Stimulated activated CD4-positive, alpha-beta T cell treated with anti-CD3 and anti-CD28 coated beads, TNF-alpha, amount 100 ng/mL, for 24 hours (primary cell): ENCODE measurements around the gene PDGFRB.

ENCODE experiments used
- DNase-seq, 3 experiments: peaks; one replicate each; pipeline ENCODE4 v3.0.0-alpha.2; 2020; ENCODE audit warnings: low read depth in 3 of 3

The PDGFRB gene

GRCh38 chr5:150163035-150163434 is 7.4 kb upstream of the PDGFRB start:
- DNase-seq, result no peak

- DNase-seq, result no peak
These were observed 6.5 kb upstream of the PDGFRB start for GRCh38 chr5:150162142-150162513.

- peak; percentile 52 to 72 (median 56) for DNase-seq
These were observed 5.8 kb upstream of the PDGFRB start for GRCh38 chr5:150161242-150162141.

- no peak for DNase-seq
These were observed 4.9 kb upstream of the PDGFRB start for GRCh38 chr5:150160448-150161081.

- no peak for DNase-seq
These were observed 4.1 kb upstream of the PDGFRB start for GRCh38 chr5:150159741-150160179.

GRCh38 chr5:150159031-150159430 is 3.4 kb upstream of the PDGFRB start:
- no peak for DNase-seq

- no peak for DNase-seq
These were observed 2.7 kb upstream of the PDGFRB start for GRCh38 chr5:150158170-150158949.

GRCh38 chr5:150157168-150157567 is 1.5 kb upstream of the PDGFRB start:
- DNase-seq, result no peak

GRCh38 chr5:150156540-150156939 is 895 bp upstream of the PDGFRB start:
- DNase-seq, result no peak

GRCh38 chr5:150156027-150156368 is 353 bp upstream of the PDGFRB start:
- DNase-seq, result no peak

- no peak for DNase-seq
These were observed 972 bp downstream of the PDGFRB start for GRCh38 chr5:150154618-150155128.

- DNase-seq, result no peak
These were observed 1.6 kb downstream of the PDGFRB start for GRCh38 chr5:150153957-150154617.

- DNase-seq, result no peak
These were observed 2.2 kb downstream of the PDGFRB start for GRCh38 chr5:150153483-150153882.

- no peak for DNase-seq
These were observed 2.8 kb downstream of the PDGFRB start for GRCh38 chr5:150152636-150153462.

- DNase-seq, result no peak
These were observed 6.0 kb downstream of the PDGFRB start for GRCh38 chr5:150149618-150150017.

- DNase-seq, result no peak
These were observed 7.3 kb downstream of the PDGFRB start for GRCh38 chr5:150148117-150148927.

GRCh38 chr5:150147670-150148069 is 8.0 kb downstream of the PDGFRB start:
- DNase-seq, result no peak

- no peak for DNase-seq
These were observed 8.6 kb downstream of the PDGFRB start for GRCh38 chr5:150146862-150147601.

- no peak for DNase-seq
These were observed 9.4 kb downstream of the PDGFRB start for GRCh38 chr5:150146235-150146634.
